Transverse colon (tissue), 4 donors: ENCODE results near the gene SH3BP5L. TPM values are rescaled to one million over a fixed set of nuclear protein-coding genes. Genes with fewer than 3 reads are reported as not detected.
A peak's percentile ranks its signal among the peaks of the same experiment; 100 is the strongest.

ENCODE experiments used
- DNase-seq: peaks from one replicate; pipeline ENCODE4 v3.0.0-alpha.2; 2019
- H3K27ac ChIP-seq, 4 donors: fragments of 200-600 bp; sonication (generic); 2 replicates each; pipeline ENCODE4 v1.5.1; 2016 to 2018; ENCODE audit warnings: inconsistent platforms in 4 of 4
- H3K27me3 ChIP-seq: fragments of 200-600 bp; sonication (generic); 2 replicates; pipeline ENCODE4 v1.5.1; 2017; ENCODE audit warnings: inconsistent platforms
- H3K36me3 ChIP-seq, 4 donors: fragments of 200-600 bp; sonication (generic); 2 replicates each; pipeline ENCODE4 v1.5.1; 2017 to 2019; ENCODE audit warnings: inconsistent platforms in 4 of 4
- H3K4me1 ChIP-seq, 4 donors: fragments of 200-600 bp; sonication (generic); 2 replicates each; pipeline ENCODE4 v1.5.1; 2017 to 2020; ENCODE audit warnings: inconsistent platforms in 4 of 4
- H3K4me3 ChIP-seq, 4 donors: fragments of 200-600 bp; sonication (generic); 1 replicate in 1 of 4; 2 replicates in 3 of 4; pipeline versions ENCODE4 v1.5.1 to v1.6.1; 2017 to 2019; ENCODE audit warnings: inconsistent platforms in 4 of 4
- H3K9me3 ChIP-seq, 2 donors: fragments of 200-600 bp; sonication (generic); 2 replicates each; pipeline ENCODE4 v1.5.1; 2017 to 2019; ENCODE audit warnings: inconsistent platforms in 2 of 2
- CTCF ChIP-seq, 5 experiments: fragments of 200-600 bp in 3 of 5; fragments of 450-650 bp in 2 of 5; sonication (generic) in 3 of 5; IDR thresholded peaks; 1 replicate in 2 of 5; 2 replicates in 3 of 5; pipeline ENCODE4 v1.5.1; 2016 to 2017; ENCODE audit warnings: antibody characterized with exemption in 5 of 5, inconsistent platforms in 3 of 5, mild to moderate bottlenecking in 2 of 5, moderate library complexity in 1 of 5
- EP300 ChIP-seq: sonication (generic); formaldehyde crosslinking; IDR thresholded peaks from one replicate; pipeline ENCODE4 v1.6.1; 2017; ENCODE audit warnings: antibody characterized with exemption, low read depth
- POLR2A ChIP-seq: fragments of 450-650 bp; IDR thresholded peaks from one replicate; pipeline ENCODE4 v1.6.1; 2016; ENCODE audit warnings: antibody characterized with exemption, mild to moderate bottlenecking, moderate library complexity
- POLR2AphosphoS5 ChIP-seq, 3 donors: sonication (generic); formaldehyde crosslinking; IDR thresholded peaks; one replicate each; pipeline ENCODE4 v1.6.1; 2016; ENCODE audit warnings: antibody characterized with exemption in 3 of 3
- WGBS, 2 donors: methylation state at CpG; one replicate each; pipeline ENCODE4 v1.1.5; 2018; ENCODE audit warnings: low coverage in 1 of 2; 5-methylcytosine and 5-hydroxymethylcytosine counted together
- in situ Hi-C, 4 donors: fragments of 200-750 bp; cut with MboI; loops; one replicate each; pipeline versions ENCODE4 v1.15.0 to v1.15.1; 2017; ENCODE audit warnings: low sequenced_read_pairs in 3 of 4, low pct_ligation_motif_present in 1 of 4, low pct_unique_long_range_greater_than_20kb in 1 of 4
- intact Hi-C: fragments of 100-400 bp; cut with DNase I; formaldehyde crosslinking; loops from one replicate; pipeline ENCODE4 v1.15.1; 2023; ENCODE audit warnings: low total_unique reads
- total RNA-seq, 4 donors: library from RNA; depleted of rRNA; stranded (reverse); fragments of >200 nt; gene quantifications; one replicate each; pipeline ENCODE4 v1.1.0, GENCODE V29; 2016

The SH3BP5L gene
- total RNA-seq, 4 donors from 2014 or later: 28.1 to 36.2 (median 31.4) TPM

- H3K4me1 ChIP-seq: peaks cover 36 to 52% (median 42%) of the 10 kb centered on the region in 4 donors
- H3K9me3 ChIP-seq: no peaks in the 10 kb centered on the region
- WGBS, 2 donors: 87% methylated on average over 5 to 15 of the region's 15 CpGs
- H3K27me3 ChIP-seq: no peaks in the 10 kb centered on the region
- TF ChIP-seq POLR2A (no peak), CTCF (IDR thresholded peaks at IDR 0.05) (no peak), EP300 (no peak), POLR2AphosphoS5 (IDR thresholded peaks at IDR 0.05) (no peak)
- peak overlapping the region in 1 of 4 donors; percentile 4 for H3K4me3 ChIP-seq
- peaks cover 0 to 8% (median 0%) of the 10 kb centered on the region in 4 donors for H3K36me3 ChIP-seq
- in situ Hi-C loops (no loop called here), intact Hi-C loops (no loop called here)
- H3K27ac ChIP-seq: no peak overlapping the region
- no peak for DNase-seq
These were observed 3.3 kb downstream of the SH3BP5L start for GRCh38 chr1:248822148-248823032.

DNA sequence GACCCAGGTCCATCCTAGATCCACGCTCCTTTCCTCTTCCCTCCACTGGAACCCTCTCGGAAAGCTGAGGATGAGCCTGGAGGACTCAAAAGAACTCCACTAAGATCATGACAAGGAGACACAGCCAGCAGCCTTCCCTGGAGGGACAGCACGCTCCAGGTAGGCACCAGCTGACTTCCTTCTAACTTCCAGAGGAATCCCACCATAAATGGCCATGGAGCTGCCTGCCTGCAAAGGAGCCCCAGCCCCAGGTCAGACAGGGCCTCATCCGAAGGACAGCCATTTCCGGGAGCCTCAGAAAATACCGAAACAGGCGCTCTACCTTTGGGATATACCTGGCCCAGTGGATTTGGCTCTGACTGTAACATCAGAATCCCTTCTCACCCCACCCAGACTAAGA lies 4.1 kb downstream of the SH3BP5L start:
- peaks cover 0 to 9% (median 0%) of the 10 kb centered on the region in 4 donors for H3K36me3 ChIP-seq
- no peak for DNase-seq
- no peak overlapping the region for H3K4me3 ChIP-seq
- peaks cover 30 to 45% (median 37%) of the 10 kb centered on the region in 4 donors for H3K4me1 ChIP-seq
- intact Hi-C loops: no loop called here
- no peaks in the 10 kb centered on the region for H3K9me3 ChIP-seq
- no peak overlapping the region for H3K27ac ChIP-seq
- 90% methylated on average over 7 of the region's 7 CpGs; no CpG with 5 or more reads in 1 of the 2 donors for WGBS, 2 donors
- in situ Hi-C loops: no loop called here
- TF ChIP-seq CTCF (IDR thresholded peaks at IDR 0.05) (no peak), POLR2AphosphoS5 (IDR thresholded peaks at IDR 0.05) (no peak), POLR2A (no peak), EP300 (no peak)
- no peaks in the 10 kb centered on the region for H3K27me3 ChIP-seq

- Histone ChIP-seq H3K27me3 (no peaks in the 10 kb centered on the region), H3K4me1 (peaks cover 30 to 45% (median 36%) of the 10 kb centered on the region in 4 donors), H3K36me3 (peaks cover 0 to 15% (median 2%) of the 10 kb centered on the region in 4 donors), H3K4me3 (no peak overlapping the region), H3K27ac (no peak overlapping the region), H3K9me3 (no peaks in the 10 kb centered on the region)
- intact Hi-C loops: no loop called here
- in situ Hi-C loops: no loop called here
- TF ChIP-seq POLR2A (no peak), CTCF (IDR thresholded peaks at IDR 0.05) (no peak), EP300 (no peak), POLR2AphosphoS5 (IDR thresholded peaks at IDR 0.05) (no peak)
- 81% methylated on average over 3 of the region's 3 CpGs; no CpG with 5 or more reads in 1 of the 2 donors for WGBS, 2 donors
- DNase-seq: no peak
These were observed 4.6 kb downstream of the SH3BP5L start for GRCh38 chr1:248821101-248821500.

- Histone ChIP-seq H3K4me1 (peaks cover 29 to 43% (median 35%) of the 10 kb centered on the region in 4 donors), H3K27me3 (no peaks in the 10 kb centered on the region), H3K4me3 (no peak overlapping the region), H3K27ac (no peak overlapping the region), H3K9me3 (no peaks in the 10 kb centered on the region), H3K36me3 (peaks cover 0 to 25% (median 5%) of the 10 kb centered on the region in 4 donors)
- no peak for DNase-seq
- TF ChIP-seq EP300: no peak
- no peak for TF ChIP-seq POLR2AphosphoS5 (IDR thresholded peaks at IDR 0.05)
- WGBS, 2 donors: 84 to 90% methylated on average over 2 to 7 of the region's 7 CpGs
- intact Hi-C loops: no loop called here
- in situ Hi-C loops: no loop called here
These were observed 5.6 kb downstream of the SH3BP5L start for GRCh38 chr1:248820041-248820585.
